Skeletal muscle cell (primary cell): ENCODE data around the gene RPS3.
"Not testable (repeated sequence)": the region's sequence is repeated elsewhere in the genome, so short reads cannot be mapped to it uniquely, and the experiment has no call there.

Source experiments
- DNase-seq: peaks from one replicate; pipeline ENCODE4 v3.0.0-alpha.2; 2010; ENCODE audit warnings: low read depth
- H3K4me3 ChIP-seq: 2 replicates; pipeline ENCODE4 v1.5.1; 2011; ENCODE audit warnings: low read depth, mild to moderate bottlenecking, control low read depth, low read length, moderate library complexity

RPS3 gene

DNA sequence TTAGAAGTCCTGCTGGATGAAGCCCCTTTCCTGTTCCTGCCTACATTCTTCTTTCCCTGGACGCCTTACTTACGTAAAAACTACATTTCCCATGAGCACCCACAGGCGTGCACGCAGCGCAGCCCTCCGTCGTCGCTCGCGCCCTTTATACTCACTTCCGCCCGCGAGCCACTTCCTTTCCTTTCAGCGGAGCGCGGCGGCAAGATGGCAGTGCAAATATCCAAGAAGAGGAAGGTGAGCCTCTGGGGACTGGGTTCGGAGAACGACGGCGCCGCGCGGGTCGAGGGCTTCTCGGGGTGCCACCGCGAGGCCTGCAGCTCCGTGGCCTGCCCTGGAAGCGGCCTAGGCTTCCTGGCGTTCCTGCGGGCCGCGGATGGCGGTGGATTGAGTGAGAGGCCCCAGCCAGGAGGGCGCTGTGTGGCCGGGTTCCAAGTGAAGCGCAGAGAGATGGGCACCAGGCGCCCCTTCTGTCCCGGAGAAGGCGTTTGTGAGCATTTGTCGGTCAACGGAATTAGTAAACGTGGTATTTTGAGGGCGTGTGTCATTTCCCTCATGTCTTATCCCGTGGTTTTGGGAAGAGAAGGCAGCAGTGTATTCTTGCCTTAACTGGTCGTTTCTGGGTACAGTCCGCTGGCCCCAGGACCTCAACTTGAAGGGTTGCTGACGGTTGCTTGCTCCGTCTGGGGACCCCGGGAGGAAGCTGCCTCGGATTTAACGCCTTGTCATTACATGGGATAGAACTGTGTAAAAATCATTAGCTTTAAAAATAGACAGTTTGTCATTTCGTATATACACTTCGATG lies at the start of gene RPS3:
RPS3 (plus strand) TSS at position 175 of the 802 bp plus-strand sequence; CDS start at position 205, 30 bp downstream.
- H3K4me3 ChIP-seq, result peak within 1 kb of the TSS; percentile 99

DNA sequence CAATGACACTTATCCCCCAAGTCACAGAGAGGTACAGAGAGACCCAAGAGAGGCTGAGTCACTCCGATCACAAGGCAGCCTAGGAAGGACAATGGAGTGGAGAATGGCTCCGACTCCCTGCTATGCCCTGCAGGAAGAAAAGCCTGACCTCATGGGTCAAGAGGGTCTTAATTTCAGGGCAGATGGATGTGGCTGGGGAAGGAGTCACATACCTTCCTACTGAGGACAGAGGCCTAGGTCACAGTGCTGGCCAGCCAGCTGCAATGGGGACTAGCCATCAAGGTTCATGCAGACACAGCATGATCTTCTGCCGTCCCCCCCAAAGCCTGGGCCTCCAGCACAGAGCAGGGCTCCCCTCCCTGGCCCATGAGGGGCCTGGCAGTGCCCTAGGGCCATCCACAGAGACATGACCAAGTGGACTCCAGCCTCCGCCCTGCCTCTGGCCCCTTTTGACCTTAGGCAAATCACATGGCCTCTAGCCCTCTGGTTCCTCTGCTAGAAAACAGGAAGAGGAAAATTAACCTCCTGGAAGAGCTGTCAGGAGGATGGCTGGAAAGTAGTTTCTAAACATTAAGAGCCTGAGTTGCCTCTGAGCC lies 49.7 kb upstream of the RPS3 start:
- no peak overlapping the region for H3K4me3 ChIP-seq
- DNase-seq, result no peak

More for the DNA sequence above, at the start of gene RPS3:
- DNase-seq, result peak; percentile 73

DNA sequence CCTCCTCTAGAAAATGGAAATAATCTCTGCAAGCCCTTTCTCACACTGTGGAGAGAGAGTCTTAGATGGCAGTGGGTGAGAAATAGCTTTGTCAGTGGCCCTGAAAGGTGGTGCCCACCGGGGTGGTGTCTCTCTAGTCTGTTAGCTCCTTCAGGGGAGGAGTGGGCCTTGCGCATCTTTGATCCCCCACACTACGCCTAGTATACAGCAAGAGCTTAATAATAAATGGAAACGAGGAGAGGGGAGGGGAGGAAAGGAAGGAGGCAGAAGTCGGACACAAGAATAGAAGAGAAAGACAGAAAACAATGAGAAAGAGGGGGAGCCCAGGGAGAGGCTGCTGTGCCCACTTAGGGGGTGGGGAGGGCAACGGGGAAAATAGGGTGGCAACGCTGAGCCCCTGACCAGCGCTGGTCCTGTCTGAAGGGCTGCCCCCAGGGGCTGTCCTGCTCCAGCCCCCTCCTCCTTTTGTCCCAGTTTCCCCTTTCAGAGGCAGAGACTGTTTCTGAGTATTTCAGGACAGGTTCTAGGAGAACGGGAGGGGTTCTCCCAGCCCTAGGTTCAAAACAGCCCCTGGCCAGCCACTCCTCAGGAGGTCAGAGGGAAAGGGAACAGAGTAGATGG lies 49.1 kb upstream of the RPS3 start:
- no peak overlapping the region for H3K4me3 ChIP-seq

DNA sequence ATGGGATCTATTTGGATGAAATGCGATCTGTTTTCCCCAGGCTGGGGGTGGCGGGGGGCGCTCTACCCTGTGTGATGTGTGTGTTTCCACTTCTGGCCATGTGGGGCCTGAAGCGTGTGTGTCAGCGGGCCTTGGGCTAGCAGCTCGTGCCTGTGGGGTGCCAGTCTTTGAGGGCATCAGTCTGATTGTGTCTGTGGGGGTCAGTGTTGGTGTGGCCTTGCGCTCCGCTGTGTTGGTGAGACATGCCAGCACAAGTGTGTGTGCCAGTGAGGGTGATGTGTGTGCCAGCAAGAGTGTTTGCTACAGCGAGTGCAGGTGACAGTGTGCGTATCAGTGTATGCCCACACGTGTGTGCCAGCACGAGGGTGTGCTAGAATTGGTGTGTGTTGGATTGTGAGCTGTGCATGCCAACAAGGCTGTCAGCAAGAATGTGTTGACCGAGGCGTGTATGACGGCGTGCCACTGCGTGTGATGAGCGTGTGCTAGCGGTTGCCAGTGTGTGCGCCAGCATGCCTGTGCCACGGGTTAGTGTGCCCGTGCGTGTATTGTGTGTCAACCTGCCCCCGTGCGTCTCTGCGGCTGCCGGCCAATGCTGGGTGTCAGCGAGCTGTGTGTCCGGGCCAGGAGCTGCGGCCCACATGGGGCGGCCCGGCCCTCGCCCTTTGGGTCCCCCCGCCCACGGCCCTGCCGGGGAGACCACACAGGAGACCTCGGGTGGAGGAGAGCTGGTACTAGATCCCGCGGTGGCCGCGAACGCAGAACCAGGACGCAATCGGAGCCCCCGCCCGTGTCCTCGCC lies 48.4 kb upstream of the RPS3 start:
- DNase-seq, result no peak
- peak overlapping the region; percentile 65 for H3K4me3 ChIP-seq

More for the DNA sequence above, 49.1 kb upstream of the RPS3 start:
- DNase-seq, result no peak

DNA sequence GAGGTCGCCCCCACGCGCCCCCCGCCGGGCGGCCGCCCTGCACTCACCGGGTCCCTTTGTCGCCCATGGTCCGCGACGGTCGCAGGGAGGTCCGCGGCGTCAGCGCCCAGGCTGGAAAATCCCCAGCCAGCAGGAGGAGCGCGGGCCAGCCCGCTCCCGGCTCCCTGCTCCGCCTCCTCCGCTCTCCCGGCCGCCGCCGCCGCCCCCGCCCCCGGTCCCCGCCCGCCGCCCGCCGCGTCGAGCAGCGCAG lies 47.9 kb upstream of the RPS3 start, which contains the start of gene ARRB1:
ARRB1 (minus strand) TSS at position 121 of the 250 bp plus-strand sequence; CDS start at position 67, 54 bp downstream.
- H3K4me3 ChIP-seq, result peak within 1 kb of the TSS; percentile 65
- no peak for DNase-seq

DNA sequence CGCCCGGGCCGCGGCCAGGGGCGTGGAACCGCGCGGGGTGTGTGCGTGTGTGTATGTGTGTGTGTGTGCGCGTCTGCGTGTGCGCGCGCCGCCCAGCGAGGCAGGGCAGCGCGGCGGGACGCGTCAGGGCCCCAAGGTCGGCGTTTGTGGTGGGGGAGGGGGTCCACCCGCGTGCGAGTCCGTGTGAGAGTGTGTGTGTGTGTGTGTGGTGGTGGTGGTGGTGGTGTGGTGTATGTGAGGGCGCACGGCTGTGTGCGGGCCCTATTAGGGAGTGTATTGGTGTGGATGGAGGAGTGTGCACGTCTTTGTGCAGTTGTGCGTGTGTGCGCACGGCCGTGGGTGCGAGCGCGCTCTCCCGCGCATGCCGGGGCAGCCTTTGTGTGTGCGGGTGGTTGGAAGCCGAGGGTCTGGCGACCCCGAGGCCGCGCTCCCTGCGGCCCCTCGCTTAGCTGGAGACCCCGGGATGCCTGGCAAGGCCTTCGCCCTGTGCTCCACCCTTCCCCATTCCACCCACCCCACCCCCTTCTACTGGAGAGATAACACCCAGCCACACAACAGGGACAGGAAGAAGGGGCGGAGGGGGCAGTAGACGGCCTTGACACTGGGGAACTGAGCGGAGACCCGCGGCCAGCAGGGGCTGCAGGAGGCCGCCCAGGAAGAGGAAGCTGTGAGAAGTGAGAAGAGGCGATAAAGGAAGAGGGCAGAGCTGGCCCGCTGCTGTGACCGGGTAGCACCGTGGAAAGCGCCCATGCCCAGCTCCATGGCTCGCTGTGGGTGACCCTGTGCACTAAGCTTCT lies 47.3 kb upstream of the RPS3 start:
- peak overlapping the region; percentile 65 for H3K4me3 ChIP-seq
- no peak for DNase-seq

DNA sequence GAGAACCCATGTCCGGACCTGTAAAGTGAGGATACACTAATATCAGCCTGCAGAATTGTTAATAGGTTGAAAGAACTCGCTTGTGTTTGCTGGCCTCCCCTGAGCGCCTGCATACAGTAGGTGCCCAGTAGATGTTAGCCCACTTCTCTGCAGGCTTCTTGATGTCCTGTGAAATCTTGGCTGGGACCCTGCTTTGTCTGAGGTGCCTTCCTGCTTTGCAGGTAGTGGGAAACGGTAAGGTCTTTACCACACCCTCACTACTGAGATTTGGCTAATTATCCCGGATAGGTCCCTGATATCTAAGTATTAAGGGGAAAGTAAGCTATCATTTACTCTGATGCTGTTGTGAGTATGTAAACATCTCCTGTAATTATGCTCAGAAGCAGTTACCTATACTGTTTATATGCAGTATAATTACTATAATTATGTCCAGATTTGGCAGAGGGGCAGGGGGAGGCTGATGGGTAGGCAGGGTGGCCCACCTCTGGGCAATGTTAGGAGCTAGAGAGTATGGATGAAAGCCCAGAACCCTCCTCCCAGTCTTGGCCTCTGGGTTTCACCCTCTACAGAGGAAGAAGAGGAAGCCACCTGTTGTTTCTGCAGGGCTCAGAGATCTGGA lies 46.6 kb upstream of the RPS3 start:
- DNase-seq, result no peak
- peak overlapping the region; percentile 65 for H3K4me3 ChIP-seq

DNA sequence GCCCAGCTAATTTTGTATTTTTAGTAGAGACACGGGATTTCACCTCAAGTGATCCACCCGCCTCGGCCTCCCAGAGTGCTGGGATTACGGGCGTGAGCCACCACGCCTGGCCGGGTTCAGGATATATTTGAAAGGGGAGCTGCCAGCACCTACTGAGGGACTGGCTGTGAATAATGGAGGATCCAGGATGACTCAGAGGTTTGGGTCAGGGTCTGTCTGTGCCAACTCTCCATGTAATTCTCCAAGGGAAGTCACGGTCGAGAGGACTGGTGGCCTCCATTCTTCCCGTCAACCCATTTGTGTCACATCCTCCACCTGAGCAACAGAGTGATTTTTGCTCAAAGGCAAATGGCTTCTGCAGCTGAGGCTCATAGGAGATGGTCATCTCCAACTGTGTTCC lies 44.3 kb upstream of the RPS3 start:
- H3K4me3 ChIP-seq, result no peak overlapping the region
- no peak for DNase-seq

DNA sequence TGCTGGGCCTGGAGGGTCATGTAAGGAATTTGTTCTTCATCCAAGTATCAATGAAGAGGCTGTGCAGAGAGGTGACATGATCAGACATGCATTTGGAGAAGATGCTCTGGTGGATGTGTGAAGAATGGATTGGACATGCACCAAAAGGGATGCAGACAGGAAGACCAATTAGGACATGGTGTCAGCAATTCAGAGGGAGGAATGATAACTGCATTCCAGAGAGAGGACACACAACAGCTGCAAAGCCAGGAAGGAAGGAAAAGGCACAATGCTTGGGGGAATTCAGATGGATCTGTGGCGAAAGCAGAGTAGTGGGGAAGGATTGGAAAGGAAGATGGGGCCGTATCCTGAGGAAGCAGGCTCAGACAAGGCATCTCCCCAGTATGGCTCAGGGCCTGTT lies 42.7 kb upstream of the RPS3 start:
- DNase-seq, result no peak
- H3K4me3 ChIP-seq, result no peak overlapping the region

DNA sequence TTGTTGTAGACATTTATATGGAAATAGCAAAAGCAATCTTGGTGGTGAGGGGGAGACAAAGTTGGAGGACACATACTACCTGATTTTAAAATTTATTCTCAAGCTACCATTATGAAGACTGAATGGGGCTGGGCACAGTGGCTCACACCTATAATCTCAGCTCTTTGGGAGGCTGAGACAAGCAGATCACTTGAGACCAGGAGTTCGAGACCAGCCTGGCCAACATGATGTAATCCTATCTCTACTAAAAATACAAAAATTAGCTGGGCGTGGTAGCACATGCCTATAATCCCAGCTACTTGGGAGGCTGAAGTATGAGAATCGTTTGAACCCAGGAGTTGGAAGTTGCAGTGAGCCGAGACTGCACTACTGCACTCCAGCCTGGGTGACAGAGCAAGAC lies 37.0 kb upstream of the RPS3 start:
- not testable (repeated sequence) for DNase-seq

DNA sequence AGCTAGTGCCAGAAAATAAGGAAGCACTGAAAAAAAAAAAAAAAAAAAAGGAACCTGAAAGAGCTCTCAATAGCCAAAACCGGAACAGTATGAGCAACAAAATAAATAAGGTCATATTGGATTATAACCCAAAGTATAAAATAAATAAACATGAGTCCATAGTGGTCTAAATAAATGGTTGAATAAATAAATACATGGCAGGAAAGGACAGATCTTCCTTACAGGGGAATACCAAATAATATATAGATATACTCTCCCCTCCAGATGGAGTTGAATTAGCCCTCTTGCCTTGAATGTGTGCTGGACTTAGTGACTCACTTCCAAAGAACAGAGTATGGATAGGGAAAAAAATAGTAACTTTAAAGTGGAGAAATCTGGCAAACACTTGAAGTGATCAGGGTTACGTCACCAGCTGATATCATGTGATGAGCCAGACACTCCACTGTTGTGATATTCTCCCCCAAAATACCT lies 33.6 kb upstream of the RPS3 start:
- no peak overlapping the region for H3K4me3 ChIP-seq
- DNase-seq, result no peak

More for the DNA sequence above, 37.0 kb upstream of the RPS3 start:
- not testable (repeated sequence) for H3K4me3 ChIP-seq

DNA sequence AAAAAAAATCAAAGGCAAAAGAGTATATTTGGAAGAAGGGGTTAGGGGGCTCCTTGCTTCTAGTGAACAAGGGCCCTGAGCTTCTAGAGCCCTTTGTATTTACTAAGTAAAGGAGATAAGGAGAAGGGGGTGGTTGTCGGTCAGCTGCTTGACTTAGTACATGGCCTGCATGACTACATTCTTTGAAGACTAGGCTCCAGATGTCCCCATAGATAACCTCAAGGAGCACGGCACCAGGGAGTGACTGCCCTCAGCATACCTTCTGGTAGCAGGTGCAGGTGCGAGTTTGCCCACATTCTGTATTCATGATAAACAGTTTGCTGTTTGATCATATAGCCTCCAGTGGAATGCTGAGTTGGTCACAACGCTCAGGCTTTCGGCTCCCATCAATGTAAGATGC lies 32.5 kb upstream of the RPS3 start:
- not testable (repeated sequence) for H3K4me3 ChIP-seq, DNase-seq

DNA sequence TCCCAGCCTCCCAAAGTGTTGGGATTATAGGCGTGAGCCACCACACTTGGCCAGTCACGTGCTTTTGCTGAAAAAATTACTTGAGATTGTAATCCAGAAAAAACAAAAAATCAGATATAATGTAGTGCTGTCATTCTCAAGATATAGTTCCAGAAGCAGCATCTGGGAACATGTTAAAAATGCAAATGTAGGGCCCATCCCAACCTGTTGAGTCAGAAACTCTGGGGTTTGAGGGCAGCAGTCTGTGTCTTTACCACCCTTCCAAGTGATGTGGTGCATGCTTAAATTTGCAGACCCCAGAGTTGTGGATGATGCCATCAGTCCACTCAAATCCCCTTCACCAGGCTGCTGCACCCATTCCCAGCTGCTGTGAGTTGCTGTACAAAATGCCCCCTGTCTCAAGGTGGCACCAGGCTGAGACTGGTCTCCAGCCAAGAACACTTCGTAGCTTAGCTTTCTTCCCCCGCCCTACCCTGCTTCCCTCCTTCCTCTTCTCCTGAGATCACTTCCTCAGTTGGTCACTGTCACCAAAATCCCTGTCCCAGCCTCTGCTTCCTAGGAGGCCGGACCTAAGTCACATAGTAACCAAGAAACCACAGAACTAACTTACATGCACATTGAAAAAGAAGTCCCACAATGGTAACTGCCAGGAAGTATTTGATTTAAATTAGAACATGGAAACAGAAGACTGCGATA lies 29.6 kb upstream of the RPS3 start:
- H3K4me3 ChIP-seq, result no peak overlapping the region
- no peak for DNase-seq

DNA sequence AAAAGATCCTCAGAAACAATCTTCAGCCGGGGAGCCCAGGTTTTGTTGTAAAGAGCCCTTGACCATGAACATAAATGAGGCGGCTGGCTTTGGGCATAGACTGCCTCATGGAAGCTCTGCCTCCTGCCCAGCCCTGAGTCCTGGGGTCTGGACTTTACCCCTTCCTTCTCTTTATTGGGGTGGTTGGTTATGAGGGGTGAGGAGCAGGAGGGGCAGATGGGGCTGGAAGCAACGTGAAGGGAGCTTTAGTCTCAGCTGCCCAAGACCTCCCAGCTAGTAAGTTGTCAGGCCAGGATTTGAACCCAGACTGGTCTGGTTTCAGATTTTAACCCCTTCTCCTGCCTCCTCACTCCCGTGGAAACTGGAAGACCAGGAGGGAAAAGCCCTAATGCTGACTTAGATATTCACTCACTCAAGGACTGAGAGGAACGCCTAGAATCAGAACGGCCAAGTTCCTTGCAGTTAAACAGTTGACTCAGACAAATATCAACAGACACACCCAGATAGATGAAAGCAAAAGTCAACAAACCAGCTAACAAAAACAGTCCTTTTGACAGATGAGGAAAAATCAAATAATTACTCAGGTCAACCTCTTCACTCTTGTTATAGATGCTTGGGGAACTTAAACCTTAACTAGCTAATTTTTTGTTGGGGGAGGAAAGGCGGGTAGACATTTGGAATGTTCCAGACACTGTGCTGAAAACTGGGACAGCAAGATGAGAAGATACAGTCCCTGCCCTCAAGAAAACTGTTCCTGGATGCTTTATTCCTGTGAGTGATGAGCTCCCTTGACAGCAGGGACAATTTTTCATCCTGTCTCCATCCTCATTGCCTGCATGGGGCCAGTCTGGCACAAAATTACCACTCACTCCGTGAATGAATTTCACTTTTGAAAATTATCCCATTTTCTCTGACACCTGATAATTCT lies 27.1 kb upstream of the RPS3 start:
- no peak overlapping the region for H3K4me3 ChIP-seq
- DNase-seq, result no peak

DNA sequence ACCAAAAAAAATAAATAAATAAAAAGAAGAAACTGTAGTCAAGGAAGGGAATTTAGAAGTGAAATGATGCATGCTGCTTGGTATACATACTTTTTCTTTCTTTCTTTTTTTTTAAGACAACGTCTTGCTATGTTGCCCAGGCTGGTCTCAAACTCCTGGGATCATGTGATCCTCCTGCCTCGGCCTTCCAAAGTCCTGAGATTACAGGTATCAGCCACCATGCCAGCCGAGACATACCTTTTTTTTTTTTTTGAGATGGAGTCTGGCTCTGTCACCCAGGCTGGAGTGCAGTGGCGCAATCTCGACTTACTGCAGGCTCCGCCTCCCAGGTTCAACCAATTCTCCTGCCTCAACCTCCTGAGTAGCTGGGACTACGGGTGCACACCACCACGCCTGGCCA lies 26.1 kb upstream of the RPS3 start:
- H3K4me3 ChIP-seq, result no peak overlapping the region
- DNase-seq, result no peak

DNA sequence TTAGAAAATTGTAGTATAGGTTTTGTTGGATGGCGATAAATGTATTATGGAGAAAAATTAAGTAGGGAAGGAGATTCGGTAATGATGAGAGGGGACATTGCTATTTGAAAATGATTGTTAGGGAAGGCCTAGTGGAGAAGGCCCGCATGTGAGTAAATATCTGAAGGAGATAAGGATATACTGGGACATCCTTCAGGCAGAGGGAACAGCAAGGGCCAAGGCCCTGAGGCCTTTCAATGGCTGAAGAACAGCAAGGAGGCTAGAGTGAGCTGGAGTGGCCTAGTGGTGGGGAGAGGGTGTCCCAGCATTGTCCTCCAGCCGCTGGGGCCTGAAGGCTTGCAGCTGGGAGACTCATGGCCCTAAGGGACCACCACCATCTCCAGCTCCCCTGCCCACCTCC lies 24.7 kb upstream of the RPS3 start:
- H3K4me3 ChIP-seq, result no peak overlapping the region
- DNase-seq, result no peak

DNA sequence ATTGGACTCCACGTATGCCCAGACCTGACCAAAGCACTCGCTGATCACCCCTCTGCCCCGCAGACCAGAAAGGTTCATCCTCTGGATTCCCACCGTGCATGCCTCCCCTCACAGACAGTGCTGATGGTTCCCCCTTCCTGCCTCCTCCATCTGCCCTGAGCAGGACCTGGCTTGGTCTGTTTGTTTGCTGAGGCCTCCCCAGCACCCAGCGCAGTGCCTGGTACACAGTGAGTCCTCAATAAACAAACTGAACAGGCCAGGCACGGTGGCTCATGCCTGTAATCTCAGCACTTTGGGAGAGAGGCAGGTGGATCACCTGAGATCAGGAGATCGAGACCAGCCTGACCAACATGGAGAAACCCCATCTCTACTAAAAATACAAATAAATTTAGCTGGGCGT lies 23.7 kb upstream of the RPS3 start:
- no peak for DNase-seq
- no peak overlapping the region for H3K4me3 ChIP-seq
